HUES6 (cell line): ENCODE data around the gene HTT.

ENCODE experiments used
- H3K27ac ChIP-seq: 2 replicates; pipeline ENCODE4 v1.7.0; 2013; ENCODE audit warnings: low read depth, mild to moderate bottlenecking, low read length, inconsistent platforms
- H3K27me3 ChIP-seq: 2 replicates; pipeline ENCODE4 v1.6.1; 2013; ENCODE audit warnings: low read length; ENCODE audit not compliant: control insufficient read depth, insufficient read depth
- H3K36me3 ChIP-seq: 2 replicates; pipeline ENCODE4 v1.6.1; 2013; ENCODE audit warnings: low read length; ENCODE audit not compliant: control insufficient read depth, insufficient read depth
- H3K4me1 ChIP-seq: 2 replicates; pipeline ENCODE4 v1.6.1; 2013; ENCODE audit warnings: low read length; ENCODE audit not compliant: control insufficient read depth, insufficient read depth
- H3K4me3 ChIP-seq: 2 replicates; pipeline ENCODE4 v1.5.1; 2013; ENCODE audit warnings: low read depth, low read length
- H3K9ac ChIP-seq: one replicate; pipeline ENCODE4 v1.6.1; 2013; ENCODE audit warnings: mild to moderate bottlenecking, low read length
- H3K9me3 ChIP-seq: 2 replicates; pipeline ENCODE4 v1.6.1; 2013; ENCODE audit warnings: low read depth, low read length; ENCODE audit not compliant: control insufficient read depth, insufficient read depth

Gene HTT

GRCh38 chr4:3074078-3074845, at the start of gene HTT, which contains the start of gene HTT-AS:
TSS of gene HTT (plus strand) at chr4:3074681. CDS start at chr4:3074826, 145 bp downstream.
TSS of gene HTT-AS (minus strand) at chr4:3074538.
- Histone ChIP-seq H3K4me3 (peak within 1 kb of the TSS; percentile 100), H3K9me3 (no peaks in the 10 kb centered on the region), H3K36me3 (no peaks in the 10 kb centered on the region), H3K27me3 (peaks cover 4% of the 10 kb centered on the region; the same call in 1 of the 2 replicates), H3K27ac (peak within 1 kb of the TSS; percentile 78), H3K4me1 (peaks cover 15% of the 10 kb centered on the region; the same call in 1 of the 2 replicates), H3K9ac (peak within 1 kb of the TSS; percentile 89)

GRCh38 chr4:3025881-3026280, 48.6 kb upstream of the HTT start:
- Histone ChIP-seq H3K36me3 (no peaks in the 10 kb centered on the region), H3K9ac (no peak overlapping the region), H3K4me3 (no peak overlapping the region)

GRCh38 chr4:3026540-3026939, 47.9 kb upstream of the HTT start:
- Histone ChIP-seq H3K36me3 (no peaks in the 10 kb centered on the region), H3K27ac (no peak overlapping the region), H3K9ac (no peak overlapping the region), H3K4me3 (no peak overlapping the region), H3K27me3 (no peaks in the 10 kb centered on the region), H3K9me3 (peaks cover 8% of the 10 kb centered on the region; the same call in 1 of the 2 replicates), H3K4me1 (no peaks in the 10 kb centered on the region)

More at GRCh38 chr4:3025881-3026280, 48.6 kb upstream of the HTT start:
- no peak overlapping the region for H3K27ac ChIP-seq
- H3K4me1 ChIP-seq = peaks cover 4% of the 10 kb centered on the region; the same call in 1 of the 2 replicates
- peaks cover 8% of the 10 kb centered on the region; the same call in 1 of the 2 replicates for H3K9me3 ChIP-seq
- H3K27me3 ChIP-seq = no peaks in the 10 kb centered on the region

GRCh38 chr4:3029464-3029863, 45.0 kb upstream of the HTT start:
- Histone ChIP-seq H3K27me3 (no peaks in the 10 kb centered on the region), H3K27ac (no peak overlapping the region), H3K4me1 (no peaks in the 10 kb centered on the region), H3K4me3 (no peak overlapping the region), H3K9ac (no peak overlapping the region), H3K9me3 (no peaks in the 10 kb centered on the region), H3K36me3 (no peaks in the 10 kb centered on the region)

GRCh38 chr4:3030566-3031356, 43.7 kb upstream of the HTT start:
- Histone ChIP-seq H3K9me3 (no peaks in the 10 kb centered on the region), H3K36me3 (no peaks in the 10 kb centered on the region), H3K9ac (no peak overlapping the region), H3K4me3 (no peak overlapping the region), H3K4me1 (no peaks in the 10 kb centered on the region), H3K27me3 (no peaks in the 10 kb centered on the region), H3K27ac (no peak overlapping the region)

- no peaks in the 10 kb centered on the region for H3K4me1 ChIP-seq
- no peaks in the 10 kb centered on the region for H3K27me3 ChIP-seq
- H3K36me3 ChIP-seq = no peaks in the 10 kb centered on the region
- H3K27ac ChIP-seq = no peak overlapping the region
- no peaks in the 10 kb centered on the region for H3K9me3 ChIP-seq
- no peak overlapping the region for H3K4me3 ChIP-seq
- no peak overlapping the region for H3K9ac ChIP-seq
Observed at GRCh38 chr4:3031357-3032082, 43.0 kb upstream of the HTT start.

- H3K9ac ChIP-seq = no peak overlapping the region
- H3K9me3 ChIP-seq = no peaks in the 10 kb centered on the region
- no peak overlapping the region for H3K27ac ChIP-seq
- no peaks in the 10 kb centered on the region for H3K27me3 ChIP-seq
- H3K4me3 ChIP-seq = no peak overlapping the region
- H3K4me1 ChIP-seq = no peaks in the 10 kb centered on the region
- no peaks in the 10 kb centered on the region for H3K36me3 ChIP-seq
Observed at GRCh38 chr4:3034231-3034630, 40.2 kb upstream of the HTT start.

- H3K4me3 ChIP-seq = no peak overlapping the region
- no peaks in the 10 kb centered on the region for H3K9me3 ChIP-seq
- H3K4me1 ChIP-seq = no peaks in the 10 kb centered on the region
- H3K9ac ChIP-seq = no peak overlapping the region
- no peak overlapping the region for H3K27ac ChIP-seq
- H3K27me3 ChIP-seq = no peaks in the 10 kb centered on the region; the same call in 1 of the 2 replicates
- H3K36me3 ChIP-seq = no peaks in the 10 kb centered on the region
Observed at GRCh38 chr4:3035249-3035648, 39.2 kb upstream of the HTT start.

GRCh38 chr4:3035674-3036073, 38.8 kb upstream of the HTT start:
- H3K27ac ChIP-seq = no peak overlapping the region
- H3K27me3 ChIP-seq = peaks cover 3% of the 10 kb centered on the region; the same call in 1 of the 2 replicates
- no peaks in the 10 kb centered on the region for H3K4me1 ChIP-seq
- no peak overlapping the region for H3K9ac ChIP-seq
- H3K4me3 ChIP-seq = no peak overlapping the region
- H3K9me3 ChIP-seq = no peaks in the 10 kb centered on the region
- H3K36me3 ChIP-seq = no peaks in the 10 kb centered on the region

- Histone ChIP-seq H3K27me3 (peaks cover 10% of the 10 kb centered on the region; the same call in 1 of the 2 replicates), H3K4me3 (no peak overlapping the region), H3K4me1 (peaks cover 3% of the 10 kb centered on the region; the same call in 1 of the 2 replicates), H3K36me3 (no peaks in the 10 kb centered on the region), H3K9me3 (no peaks in the 10 kb centered on the region), H3K27ac (no peak overlapping the region), H3K9ac (no peak overlapping the region)
Observed at GRCh38 chr4:3036131-3036952, 38.1 kb upstream of the HTT start.
